Urinary bladder (tissue), 4 donors: ENCODE measurements around the gene USE1. TPM values are rescaled to one million over a fixed set of nuclear protein-coding genes. Genes with fewer than 3 reads are reported as not detected.

Source experiments
- DNase-seq: peaks from one replicate; pipeline ENCODE4 v3.0.0-alpha.2; 2015; ENCODE audit errors: extremely low spot score
- H3K27ac ChIP-seq: one replicate; pipeline ENCODE4 v1.5.1; 2013; ENCODE audit warnings: low read depth, mild to moderate bottlenecking, moderate library complexity
- H3K36me3 ChIP-seq: one replicate; pipeline ENCODE4 v1.6.1; 2013; ENCODE audit warnings: mild to moderate bottlenecking, moderate library complexity; ENCODE audit not compliant: insufficient read depth
- H3K4me1 ChIP-seq: one replicate; pipeline ENCODE4 v1.6.1; 2013; ENCODE audit warnings: mild to moderate bottlenecking, moderate library complexity; ENCODE audit not compliant: insufficient read depth
- H3K4me3 ChIP-seq: one replicate; pipeline ENCODE4 v1.5.1; 2013; ENCODE audit warnings: low read depth, low read length
- WGBS: extraction: QIAGEN DNeasy Blood & Tissue Kit; methylation state at CpG from one replicate; pipeline ENCODE4 v1.1.7; 2013; 5-methylcytosine and 5-hydroxymethylcytosine counted together
- polyA plus RNA-seq: library from polyadenylated mRNA; stranded (reverse); fragments of 200-250 nt; gene quantifications from one replicate; pipeline ENCODE4 v1.2.3, GENCODE V29; 2013
- total RNA-seq: library from RNA; depleted of rRNA; stranded (reverse); fragments of >200 nt; gene quantifications from one replicate; pipeline ENCODE4 v1.2.3, GENCODE V29; 2014
- donor health status: healthy with polysubstance abuse.
- donor health status: healthy.

The USE1 gene
- total and polyA plus RNA-seq, 2 donors, result 10.9 to 39.8 TPM

GRCh38 chr19:17235300-17235970 lies 20.3 kb downstream of the USE1 start:
- no peak for DNase-seq
- WGBS, result 4% methylated on average over 80 of the region's 80 CpGs

GRCh38 chr19:17235971-17236777 lies 21.0 kb downstream of the USE1 start:
- H3K36me3 ChIP-seq, result no peaks in the 10 kb centered on the region
- H3K4me1 ChIP-seq, result peaks cover 5% of the 10 kb centered on the region
- no peak for DNase-seq
- H3K27ac ChIP-seq, result peak overlapping the region; percentile 63
- peak overlapping the region; percentile 57 for H3K4me3 ChIP-seq
- WGBS, result 7% methylated on average over 26 of the region's 27 CpGs

More at GRCh38 chr19:17235300-17235970, 20.3 kb downstream of the USE1 start:
- Histone ChIP-seq H3K4me3 (peak overlapping the region; percentile 57), H3K4me1 (peaks cover 5% of the 10 kb centered on the region), H3K27ac (peak overlapping the region; percentile 63), H3K36me3 (no peaks in the 10 kb centered on the region)

GRCh38 chr19:17236811-17237543 lies 21.8 kb downstream of the USE1 start:
- Histone ChIP-seq H3K27ac (no peak overlapping the region), H3K4me1 (peaks cover 5% of the 10 kb centered on the region), H3K36me3 (no peaks in the 10 kb centered on the region), H3K4me3 (no peak overlapping the region)
- DNase-seq, result no peak
- 84% methylated on average over 18 of the region's 18 CpGs for WGBS

- Histone ChIP-seq H3K4me3 (no peak overlapping the region), H3K36me3 (no peaks in the 10 kb centered on the region), H3K27ac (no peak overlapping the region), H3K4me1 (peaks cover 5% of the 10 kb centered on the region)
- WGBS, result 92% methylated on average over 13 of the region's 13 CpGs
- no peak for DNase-seq
Observed at GRCh38 chr19:17237747-17238706, 22.9 kb downstream of the USE1 start.

- Histone ChIP-seq H3K27ac (peak overlapping the region; percentile 30), H3K4me1 (peaks cover 5% of the 10 kb centered on the region), H3K4me3 (no peak overlapping the region), H3K36me3 (no peaks in the 10 kb centered on the region)
- DNase-seq, result no peak
- 65% methylated on average over 24 of the region's 24 CpGs for WGBS
Observed at GRCh38 chr19:17240062-17240752, 25.1 kb downstream of the USE1 start.

- Histone ChIP-seq H3K4me3 (no peak overlapping the region), H3K36me3 (no peaks in the 10 kb centered on the region), H3K27ac (no peak overlapping the region), H3K4me1 (peaks cover 5% of the 10 kb centered on the region)
- no peak for DNase-seq
- 95% methylated on average over 6 of the region's 6 CpGs for WGBS
Observed at GRCh38 chr19:17240826-17241399, 25.8 kb downstream of the USE1 start.

- 59% methylated on average over 8 of the region's 8 CpGs for WGBS
Observed at GRCh38 chr19:17242431-17243208, 27.5 kb downstream of the USE1 start.

GRCh38 chr19:17243211-17243829 lies 28.2 kb downstream of the USE1 start:
- Histone ChIP-seq H3K36me3 (no peaks in the 10 kb centered on the region), H3K4me1 (no peaks in the 10 kb centered on the region), H3K27ac (peak overlapping the region; percentile 47), H3K4me3 (peak overlapping the region; percentile 90)
- no peak for DNase-seq
- 33% methylated on average over 8 of the region's 8 CpGs for WGBS

More at GRCh38 chr19:17242431-17243208, 27.5 kb downstream of the USE1 start:
- H3K4me1 ChIP-seq, result no peaks in the 10 kb centered on the region
- no peak overlapping the region for H3K4me3 ChIP-seq
- DNase-seq, result no peak
- no peak overlapping the region for H3K27ac ChIP-seq
- H3K36me3 ChIP-seq, result no peaks in the 10 kb centered on the region

- peak overlapping the region; percentile 74 for H3K27ac ChIP-seq
- H3K4me1 ChIP-seq, result no peaks in the 10 kb centered on the region
- 8% methylated on average over 52 of the region's 52 CpGs for WGBS
- H3K4me3 ChIP-seq, result peak overlapping the region; percentile 90
- no peaks in the 10 kb centered on the region for H3K36me3 ChIP-seq
- DNase-seq, result no peak
Observed at GRCh38 chr19:17243830-17244617, 28.9 kb downstream of the USE1 start.

GRCh38 chr19:17244618-17245534 lies 29.7 kb downstream of the USE1 start:
- no peaks in the 10 kb centered on the region for H3K4me1 ChIP-seq
- H3K27ac ChIP-seq, result peak overlapping the region; percentile 87

More at GRCh38 chr19:17244618-17245534, 29.7 kb downstream of the USE1 start:
- no peak for DNase-seq
- WGBS, result under 1% methylated on average over 100 of the region's 100 CpGs
- Histone ChIP-seq H3K36me3 (no peaks in the 10 kb centered on the region), H3K4me3 (peak overlapping the region; percentile 90)
